ENCODE measurements around the gene ACTG1. TPM values are rescaled to one million over a fixed set of nuclear protein-coding genes. Genes with fewer than 3 reads are reported as not detected.
A peak's percentile ranks its signal among the peaks of the same experiment; 100 is the strongest.

The ACTG1 gene
- total RNA-seq, 2 experiments from 2014 or later, result 3,773 to 3,928 TPM

DNA sequence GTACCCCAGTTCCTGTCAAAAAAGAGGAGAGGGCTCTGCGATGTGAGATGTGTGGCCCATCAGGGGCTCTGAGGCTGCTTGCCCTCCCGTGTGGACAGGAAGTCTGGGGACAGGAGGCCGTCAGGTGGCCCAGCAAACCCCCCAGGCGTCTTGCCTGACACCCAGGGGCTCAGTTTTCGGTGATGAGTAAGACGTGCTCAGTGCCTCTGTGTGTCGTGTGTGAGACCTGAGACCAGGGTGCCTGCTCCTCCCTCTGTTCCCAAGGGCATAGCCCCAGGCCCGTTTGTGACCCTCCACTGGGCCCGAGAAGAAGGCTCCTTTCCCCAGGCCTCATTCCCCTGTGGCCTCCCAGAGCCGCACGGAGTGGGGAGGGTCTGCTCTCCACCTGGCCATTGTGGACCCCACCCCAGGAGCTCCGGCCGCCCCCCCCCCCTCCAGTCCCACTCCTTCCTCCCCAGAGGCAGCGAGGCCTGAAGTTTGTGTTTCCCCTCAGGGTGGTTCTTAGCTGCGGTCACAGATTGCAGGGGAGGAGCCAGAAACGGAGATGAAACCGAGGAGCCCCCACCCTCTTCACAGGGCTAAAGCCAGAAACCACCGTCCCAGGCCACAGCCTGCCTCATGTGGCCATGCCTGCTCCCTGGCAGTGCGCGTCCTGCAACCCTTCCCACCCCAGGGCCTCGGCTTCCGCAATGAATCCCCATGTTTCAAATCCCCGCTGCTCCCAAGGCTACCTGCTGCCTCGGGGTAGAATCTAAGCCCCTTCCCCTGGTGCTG lies 4.9 kb upstream of the ACTG1 start:
- H3K4me3 Mint-ChIP-seq, result peak overlapping the region; percentile 37
- ChIA-PET POLR2A (interaction anchor here (1.1 kb wide), 1 partner anchor 9 kb away, joined by 3 read pairs; no protein-coding TSS in a partner anchor), CTCF (interaction anchor here (1.6 to 2.2 kb wide), 3 partner anchors 33 to 84 kb away, joined by 3 to 9 read pairs (median 6); no protein-coding TSS in a partner anchor)
- no peaks in the 10 kb centered on the region for H3K9me3 Mint-ChIP-seq
- H3K27ac Mint-ChIP-seq, result peak overlapping the region; percentile 19
- peaks cover 17% of the 10 kb centered on the region for H3K4me1 Mint-ChIP-seq (ENCODE audit: low read depth)
- intact Hi-C loops (cut with micrococcal nuclease), result no loop called here
- no peaks in the 10 kb centered on the region for H3K27me3 Mint-ChIP-seq
- no peak for DNase-seq
- no peaks in the 10 kb centered on the region for H3K36me3 Mint-ChIP-seq

DNA sequence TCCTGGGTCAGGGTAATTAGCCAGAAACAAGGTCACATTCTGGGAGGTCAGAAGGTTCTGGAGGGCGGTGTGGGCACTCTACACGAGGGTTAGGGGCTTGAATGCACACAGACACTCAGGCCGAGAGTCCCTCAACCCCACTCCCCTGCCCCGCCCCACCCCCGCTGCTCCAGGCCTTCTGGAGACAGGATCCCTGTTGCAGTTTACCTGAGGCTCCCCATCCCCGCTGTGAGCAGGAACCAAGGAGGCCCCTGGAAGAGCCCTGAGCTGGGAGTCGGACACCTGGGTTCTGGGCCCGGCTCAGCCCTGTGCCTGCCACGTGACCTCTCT lies 4.4 kb upstream of the ACTG1 start:
- intact Hi-C loops (cut with micrococcal nuclease), result no loop called here
- H3K27me3 Mint-ChIP-seq, result no peaks in the 10 kb centered on the region
- peaks cover 4% of the 10 kb centered on the region for H3K36me3 Mint-ChIP-seq
- H3K4me3 Mint-ChIP-seq, result no peak overlapping the region
- POLR2A ChIA-PET, result no interaction called here
- H3K9me3 Mint-ChIP-seq, result no peaks in the 10 kb centered on the region
- H3K4me1 Mint-ChIP-seq (ENCODE audit: low read depth), result peaks cover 17% of the 10 kb centered on the region
- CTCF ChIA-PET, result interaction anchor here (1.3 to 1.6 kb wide), 2 partner anchors 36 to 84 kb away, joined by 3 read pairs; no protein-coding TSS in a partner anchor
- no peak for DNase-seq
- H3K27ac Mint-ChIP-seq, result peak overlapping the region; percentile 18

DNA sequence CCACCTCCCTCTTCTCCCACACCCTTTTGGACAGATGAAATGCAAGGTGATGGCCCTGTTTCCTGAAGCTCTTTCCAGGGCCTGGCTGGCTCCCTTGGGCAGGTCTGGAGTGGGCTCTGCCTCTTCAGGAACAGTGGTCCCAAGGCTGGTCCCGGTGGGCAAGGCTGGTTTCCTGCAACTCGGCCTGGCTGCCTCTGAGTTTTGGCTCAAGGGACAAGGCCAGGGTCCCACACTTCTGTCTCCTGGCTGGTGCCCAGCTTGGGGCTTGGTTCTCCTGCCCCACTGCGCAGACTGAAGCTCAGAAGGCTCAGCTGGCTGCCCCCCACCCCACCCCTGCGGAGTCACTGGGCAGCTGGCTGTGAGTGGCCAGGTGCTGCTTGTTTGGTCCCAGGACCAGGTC lies 3.8 kb upstream of the ACTG1 start:
- POLR2A ChIA-PET, result interaction anchor here (1.8 kb wide), 1 partner anchor 36 kb away, joined by 14 read pairs; the partner anchor contains the start of gene FAAP100
- peak overlapping the region; percentile 18 for H3K27ac Mint-ChIP-seq
- peaks cover 9% of the 10 kb centered on the region for H3K36me3 Mint-ChIP-seq
- intact Hi-C loops (cut with micrococcal nuclease), result no loop called here
- H3K9me3 Mint-ChIP-seq, result no peaks in the 10 kb centered on the region
- H3K27me3 Mint-ChIP-seq, result no peaks in the 10 kb centered on the region
- CTCF ChIA-PET, result interaction anchor here (1.3 kb wide), 1 partner anchor 84 kb away, joined by 3 read pairs; no protein-coding TSS in a partner anchor
- H3K4me3 Mint-ChIP-seq, result peak overlapping the region; percentile 92
- H3K4me1 Mint-ChIP-seq (ENCODE audit: low read depth), result peaks cover 17% of the 10 kb centered on the region
- DNase-seq, result no peak

DNA sequence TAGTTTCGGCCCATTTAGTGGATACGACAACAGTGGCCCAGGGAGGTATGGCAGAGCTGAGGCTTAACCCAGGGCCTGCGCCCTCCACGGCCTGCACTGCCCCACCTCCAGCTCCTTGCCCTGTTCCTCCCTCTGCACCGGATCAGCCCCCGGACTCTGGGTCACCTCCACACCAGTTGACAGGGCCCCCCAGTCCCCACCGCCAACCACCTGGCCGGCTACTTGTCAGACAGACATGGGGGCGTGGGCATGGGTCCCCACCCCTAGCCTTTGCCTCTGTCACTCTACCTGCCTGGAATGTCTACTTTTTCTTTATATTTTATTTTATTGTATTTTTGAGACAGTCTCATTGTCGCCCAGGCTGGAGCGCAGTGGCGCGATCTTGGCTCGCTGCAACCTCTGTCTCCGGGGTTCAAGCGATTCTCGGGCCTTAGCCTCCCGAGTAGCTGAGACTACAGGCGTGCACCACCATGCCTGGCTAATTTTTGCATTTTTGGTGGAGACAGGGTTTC lies 3.0 kb upstream of the ACTG1 start:
- Mint-ChIP-seq H3K36me3 (peaks cover 18% of the 10 kb centered on the region), H3K27me3 (no peaks in the 10 kb centered on the region), H3K27ac (peak overlapping the region; percentile 88), H3K4me1 (ENCODE audit: low read depth) (peaks cover 17% of the 10 kb centered on the region), H3K4me3 (peak overlapping the region; percentile 92), H3K9me3 (no peaks in the 10 kb centered on the region)
- CTCF ChIA-PET, result interaction anchor here (1.0 to 1.3 kb wide), 2 partner anchors 85 to 262 kb away, joined by 3 read pairs; no protein-coding TSS in a partner anchor
- intact Hi-C loops (cut with micrococcal nuclease), result loop anchor here (2.0 kb wide), 1 partner anchor 345 kb away; the partner anchor contains the start of gene P4HB
- DNase-seq, result no peak
- POLR2A ChIA-PET, result interaction anchor here (1.8 kb wide), 1 partner anchor 37 kb away, joined by 14 read pairs; the partner anchor contains the start of gene FAAP100

DNA sequence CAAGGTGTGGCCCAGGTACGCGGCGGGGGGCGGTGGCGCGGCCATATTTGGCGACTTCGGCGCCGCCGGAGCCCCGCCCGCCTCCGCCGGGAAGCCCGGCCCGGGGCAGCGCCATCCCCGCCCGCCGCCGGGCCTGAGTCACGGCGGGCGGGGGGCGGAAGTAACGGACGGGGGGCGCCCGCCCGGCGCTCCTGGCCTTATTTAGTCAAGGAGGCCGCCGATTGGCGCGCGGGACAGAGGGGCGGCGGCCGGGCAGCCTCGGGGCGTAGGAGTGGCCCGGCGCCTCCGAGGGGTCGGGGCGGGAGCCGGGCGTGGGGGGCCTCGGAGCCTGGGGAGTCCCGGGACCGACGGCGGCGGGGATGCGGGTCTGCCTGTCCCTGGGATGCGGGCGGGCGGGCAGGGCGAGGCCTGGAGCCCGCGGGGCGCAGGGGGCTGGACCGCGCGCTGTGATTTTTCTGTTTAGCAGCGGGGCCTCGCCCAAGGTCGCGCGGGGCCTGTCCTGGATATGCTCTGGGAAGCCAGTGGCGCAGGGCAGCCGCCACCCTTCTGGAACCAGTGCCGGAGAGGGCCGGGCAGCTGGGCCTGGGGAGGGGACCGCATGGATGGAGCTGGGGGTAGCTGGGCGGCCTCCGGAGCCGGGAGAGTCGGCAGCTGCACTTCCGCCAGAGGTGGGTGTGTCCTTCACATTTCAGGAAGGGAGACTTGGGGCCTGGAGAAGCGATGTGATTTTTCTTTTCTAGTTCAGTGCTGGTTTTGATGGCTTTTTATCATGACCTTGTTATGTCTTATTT lies 2.3 kb upstream of the ACTG1 start:
- Mint-ChIP-seq H3K4me1 (ENCODE audit: low read depth) (peaks cover 20% of the 10 kb centered on the region), H3K4me3 (peak overlapping the region; percentile 92), H3K27ac (peak overlapping the region; percentile 88), H3K27me3 (no peaks in the 10 kb centered on the region), H3K9me3 (no peaks in the 10 kb centered on the region), H3K36me3 (peaks cover 24% of the 10 kb centered on the region)
- CTCF ChIA-PET, result interaction anchor here (1.0 kb wide), 1 partner anchor 262 kb away, joined by 3 read pairs; no protein-coding TSS in a partner anchor
- intact Hi-C loops (cut with micrococcal nuclease), result loop anchor here (2.0 kb wide), 1 partner anchor 346 kb away; the partner anchor contains the start of gene P4HB
- POLR2A ChIA-PET, result interaction anchor here (1.2 to 1.8 kb wide), 2 partner anchors 30 to 37 kb away, joined by 5 to 14 read pairs; partner anchors contain the start of gene FAAP100
- DNase-seq, result peak; percentile 80

DNA sequence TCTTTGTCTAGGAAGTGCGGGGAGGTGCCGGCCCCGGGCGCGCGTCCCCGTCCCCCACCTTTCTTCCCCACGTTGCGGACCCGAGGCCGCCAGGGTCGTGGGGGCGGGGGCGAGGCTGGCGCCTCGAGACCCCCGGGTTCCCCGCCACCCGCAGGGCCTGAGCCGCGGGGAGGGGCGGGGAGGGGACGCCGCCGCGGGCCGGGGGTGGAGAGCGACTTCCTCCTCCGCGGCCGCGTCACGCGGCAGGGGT lies 1.8 kb upstream of the ACTG1 start:
- intact Hi-C loops (cut with micrococcal nuclease), result loop anchor here (2.0 kb wide), 1 partner anchor 346 kb away; the partner anchor contains the start of gene P4HB
- no peaks in the 10 kb centered on the region for H3K27me3 Mint-ChIP-seq
- CTCF ChIA-PET, result interaction anchor here (1.3 kb wide), 1 partner anchor 38 kb away, joined by 4 read pairs; the partner anchor contains the start of gene FAAP100
- H3K4me1 Mint-ChIP-seq (ENCODE audit: low read depth), result peaks cover 24% of the 10 kb centered on the region
- POLR2A ChIA-PET, result interaction anchor here (1.2 kb wide), 1 partner anchor 30 kb away, joined by 5 read pairs; no protein-coding TSS in a partner anchor
- peak overlapping the region; percentile 82 for H3K4me3 Mint-ChIP-seq
- H3K27ac Mint-ChIP-seq, result peak overlapping the region; percentile 83
- DNase-seq, result no peak
- H3K9me3 Mint-ChIP-seq, result no peaks in the 10 kb centered on the region
- peaks cover 29% of the 10 kb centered on the region for H3K36me3 Mint-ChIP-seq

DNA sequence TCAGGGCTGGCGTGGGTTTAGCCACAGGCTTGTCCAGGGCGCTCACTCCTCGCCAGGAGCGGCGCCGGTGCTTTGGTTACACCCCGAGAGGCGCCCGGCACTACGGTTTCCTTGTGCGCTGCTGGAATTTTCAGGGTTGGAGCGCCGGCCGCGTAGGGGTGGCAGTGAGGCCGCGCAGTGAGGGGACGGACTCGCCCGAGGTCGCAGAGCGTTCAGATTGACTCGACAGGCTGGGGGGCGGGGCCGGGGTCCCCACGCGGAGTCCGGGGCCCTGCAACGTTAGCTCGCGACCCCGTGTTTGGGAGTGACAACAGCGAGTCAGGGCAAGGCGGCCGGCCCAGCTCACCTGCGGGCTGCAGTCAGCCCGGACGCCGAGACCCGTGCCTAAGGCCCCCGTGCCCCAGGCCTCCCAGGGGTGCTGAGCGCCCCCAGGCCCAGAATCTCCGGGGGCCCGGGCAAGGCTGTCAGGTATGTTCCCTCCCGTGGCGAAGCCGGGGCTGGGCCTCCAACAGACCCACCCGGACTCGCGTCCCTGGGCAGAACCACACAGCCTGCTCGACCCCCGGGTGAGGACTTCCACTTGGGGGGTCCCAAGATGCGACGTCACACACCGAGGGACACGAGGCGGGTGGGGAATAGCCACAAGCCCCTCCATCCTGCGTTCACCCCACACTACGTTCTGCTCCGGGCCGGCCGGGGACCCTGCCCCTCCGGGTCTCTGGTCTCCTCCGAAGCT lies 1.3 kb upstream of the ACTG1 start:
- intact Hi-C loops (cut with micrococcal nuclease), result loop anchor here (1.0 to 2.0 kb wide), 4 partner anchors 39 to 347 kb away; partner anchors contain the start of genes BAHCC1, FAAP100 and P4HB
- H3K27me3 Mint-ChIP-seq, result no peaks in the 10 kb centered on the region
- H3K9me3 Mint-ChIP-seq, result no peaks in the 10 kb centered on the region
- H3K4me1 Mint-ChIP-seq (ENCODE audit: low read depth), result peaks cover 29% of the 10 kb centered on the region
- peaks cover 34% of the 10 kb centered on the region for H3K36me3 Mint-ChIP-seq
- peak; percentile 65 for DNase-seq
- ChIA-PET POLR2A (interaction anchor here (1.2 kb wide), 2 partner anchors 29 to 169 kb away, joined by 3 to 5 read pairs; partner anchors contain the start of genes ARL16 and HGS), CTCF (interaction anchor here (1.3 kb wide), 1 partner anchor 39 kb away, joined by 4 read pairs; the partner anchor contains the start of gene FAAP100)
- H3K27ac Mint-ChIP-seq, result peak overlapping the region; percentile 92
- peak overlapping the region; percentile 82 for H3K4me3 Mint-ChIP-seq

DNA sequence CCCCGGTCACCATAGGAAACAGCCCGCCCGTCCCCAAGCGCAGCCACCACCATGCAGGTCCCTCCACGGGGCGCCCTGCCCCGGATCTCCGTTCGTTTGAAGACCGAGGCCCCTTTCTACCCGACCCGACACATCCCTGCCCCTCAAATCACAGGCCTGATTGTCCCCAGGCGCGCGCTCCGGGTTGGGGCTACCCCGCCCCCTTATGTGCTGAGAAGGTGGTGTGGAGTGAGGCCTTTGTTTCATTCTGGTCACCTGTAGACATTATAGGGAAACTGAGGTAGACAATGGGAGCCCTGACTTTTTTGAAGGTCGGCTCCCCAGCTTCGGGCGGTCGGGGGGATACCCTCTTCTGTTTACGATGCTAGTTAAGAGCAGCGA lies 763 bp upstream of the ACTG1 start:
- Mint-ChIP-seq H3K27ac (peak overlapping the region; percentile 92), H3K4me1 (ENCODE audit: low read depth) (peaks cover 33% of the 10 kb centered on the region), H3K9me3 (no peaks in the 10 kb centered on the region), H3K27me3 (no peaks in the 10 kb centered on the region), H3K4me3 (peak overlapping the region; percentile 82), H3K36me3 (peaks cover 39% of the 10 kb centered on the region)
- DNase-seq, result peak; percentile 82
- intact Hi-C loops (cut with micrococcal nuclease), result loop anchor here (1.0 to 2.0 kb wide), 3 partner anchors 39 to 118 kb away; partner anchors contain the start of genes BAHCC1 and FAAP100
- ChIA-PET CTCF (interaction anchor here (0.6 to 1.3 kb wide), 3 partner anchors 29 to 1404 kb away, joined by 3 to 4 read pairs (median 4); partner anchors contain the start of gene FAAP100), POLR2A (interaction anchor here (0.8 to 1.5 kb wide), 4 partner anchors 23 to 170 kb away, joined by 3 to 5 read pairs (median 4); partner anchors contain the start of genes ARL16 and HGS)

DNA sequence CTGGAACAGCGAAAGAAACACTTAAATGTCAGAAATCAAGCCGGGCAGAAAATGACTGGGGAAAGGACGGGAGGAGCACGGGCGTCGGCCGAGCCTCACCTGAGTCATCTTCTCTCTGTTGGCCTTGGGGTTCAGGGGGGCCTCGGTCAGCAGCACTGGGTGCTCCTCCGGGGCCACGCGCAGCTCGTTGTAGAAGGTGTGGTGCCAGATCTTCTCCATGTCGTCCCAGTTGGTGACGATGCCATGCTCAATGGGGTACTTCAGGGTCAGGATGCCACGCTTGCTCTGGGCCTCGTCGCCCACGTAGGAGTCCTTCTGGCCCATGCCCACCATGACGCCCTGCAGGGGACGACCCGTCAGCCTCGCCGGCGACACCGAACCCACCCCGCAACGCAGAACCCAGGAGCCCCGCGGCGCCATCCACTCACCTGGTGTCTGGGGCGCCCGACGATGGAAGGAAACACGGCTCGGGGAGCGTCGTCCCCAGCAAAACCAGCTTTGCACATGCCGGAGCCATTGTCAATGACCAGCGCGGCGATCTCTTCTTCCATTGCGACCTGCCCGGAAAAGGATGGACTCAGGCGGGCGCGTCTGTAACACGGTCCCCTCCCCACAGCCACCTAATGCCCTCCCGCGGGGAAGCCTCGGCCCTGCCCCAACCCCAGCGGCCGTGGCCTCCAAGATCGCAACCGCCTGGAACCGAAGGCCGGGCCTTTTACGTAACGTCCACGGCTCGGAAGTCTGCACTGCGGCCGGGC lies 616 bp downstream of the ACTG1 start:
- Mint-ChIP-seq H3K36me3 (peaks cover 41% of the 10 kb centered on the region), H3K4me1 (ENCODE audit: low read depth) (peaks cover 32% of the 10 kb centered on the region)
- intact Hi-C loops (cut with micrococcal nuclease), result loop anchor here (2.0 kb wide), 2 partner anchors 41 to 89 kb away; partner anchors contain the start of gene FAAP100

DNA sequence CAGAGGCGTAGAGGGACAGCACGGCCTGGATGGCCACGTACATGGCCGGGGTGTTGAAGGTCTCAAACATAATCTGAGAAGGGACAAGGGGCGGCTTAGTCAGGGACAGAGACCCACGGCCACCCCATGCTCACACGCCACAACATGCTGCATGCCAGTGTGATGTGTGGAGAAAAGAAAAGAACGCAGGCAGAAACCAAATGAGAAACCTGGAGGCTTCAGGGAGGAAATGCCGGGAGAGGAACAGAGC lies 1.1 kb downstream of the ACTG1 start:
- intact Hi-C loops (cut with micrococcal nuclease), result no loop called here
- peak overlapping the region; percentile 89 for H3K4me3 Mint-ChIP-seq
- no peaks in the 10 kb centered on the region for H3K27me3 Mint-ChIP-seq
- H3K4me1 Mint-ChIP-seq (ENCODE audit: low read depth), result peaks cover 28% of the 10 kb centered on the region
- H3K9me3 Mint-ChIP-seq, result no peaks in the 10 kb centered on the region
- CTCF ChIA-PET, result interaction anchor here (1.0 to 1.7 kb wide), 3 partner anchors 27 to 219 kb away, joined by 3 to 4 read pairs (median 3); no protein-coding TSS in a partner anchor
- POLR2A ChIA-PET, result interaction anchor here (0.8 to 1.2 kb wide), 4 partner anchors 27 to 154 kb away, joined by 3 to 4 read pairs (median 3); partner anchors contain the start of gene FAAP100
- peaks cover 41% of the 10 kb centered on the region for H3K36me3 Mint-ChIP-seq
- peak overlapping the region; percentile 86 for H3K27ac Mint-ChIP-seq
- DNase-seq, result no peak

More for the DNA sequence above, 616 bp downstream of the ACTG1 start:
- H3K27me3 Mint-ChIP-seq, result no peaks in the 10 kb centered on the region
- no peaks in the 10 kb centered on the region for H3K9me3 Mint-ChIP-seq
- ChIA-PET CTCF (interaction anchor here (1.0 to 1.7 kb wide), 3 partner anchors 27 to 220 kb away, joined by 3 to 4 read pairs (median 3); no protein-coding TSS in a partner anchor), POLR2A (interaction anchor here (1.1 to 1.5 kb wide), 4 partner anchors 24 to 153 kb away, joined by 3 to 4 read pairs (median 4); partner anchors contain the start of gene FAAP100)
- H3K4me3 Mint-ChIP-seq, result peak overlapping the region; percentile 89
- peak overlapping the region; percentile 86 for H3K27ac Mint-ChIP-seq
- DNase-seq, result peak; percentile 42
